SHP77 (cell line): ENCODE results near the gene SUPT3H.
"Not testable (repeated sequence)": the region's sequence is repeated elsewhere in the genome, so short reads cannot be mapped to it uniquely, and the experiment has no call there.

Experiments used
- DNase-seq, 2 experiments: peaks; one replicate each; lab custom pipeline; 2025; lab: John Stamatoyannopoulos, UW

Gene SUPT3H

GRCh38 chr6:44900358-44900757, 477.4 kb downstream of the SUPT3H start:
- peak; percentile 32 to 43 for DNase-seq

- no peak for DNase-seq
These were observed 479.3 kb downstream of the SUPT3H start for GRCh38 chr6:44898296-44898930.

GRCh38 chr6:44897316-44897715, 480.4 kb downstream of the SUPT3H start:
- DNase-seq, result no peak

GRCh38 chr6:44896701-44897100, 481.0 kb downstream of the SUPT3H start:
- no peak for DNase-seq

GRCh38 chr6:44892579-44892978, 485.2 kb downstream of the SUPT3H start:
- DNase-seq, result no peak

GRCh38 chr6:44879071-44879470, 498.7 kb downstream of the SUPT3H start:
- not testable (repeated sequence) for DNase-seq

- not testable (repeated sequence) for DNase-seq
These were observed 501.1 kb downstream of the SUPT3H start for GRCh38 chr6:44876638-44877037.

GRCh38 chr6:44869321-44869897, 508.3 kb downstream of the SUPT3H start:
- no peak for DNase-seq

- DNase-seq, result no peak
These were observed 508.8 kb downstream of the SUPT3H start for GRCh38 chr6:44868910-44869309.

- DNase-seq, result no peak
These were observed 509.4 kb downstream of the SUPT3H start for GRCh38 chr6:44868335-44868668.

- DNase-seq, result no peak
These were observed 510.0 kb downstream of the SUPT3H start for GRCh38 chr6:44867571-44868334.

GRCh38 chr6:44865184-44865583, 512.5 kb downstream of the SUPT3H start:
- not testable (repeated sequence) for DNase-seq

- no peak for DNase-seq
These were observed 517.8 kb downstream of the SUPT3H start for GRCh38 chr6:44859901-44860410.

GRCh38 chr6:44858998-44859397, 518.7 kb downstream of the SUPT3H start:
- no peak for DNase-seq

GRCh38 chr6:44856479-44856878, 521.3 kb downstream of the SUPT3H start:
- no peak for DNase-seq

GRCh38 chr6:44855562-44856411, 521.9 kb downstream of the SUPT3H start:
- DNase-seq, result no peak

- DNase-seq, result no peak
These were observed 522.9 kb downstream of the SUPT3H start for GRCh38 chr6:44854712-44855443.

- no peak for DNase-seq
These were observed 526.6 kb downstream of the SUPT3H start for GRCh38 chr6:44851176-44851575.

GRCh38 chr6:44850312-44850711, 527.4 kb downstream of the SUPT3H start:
- no peak for DNase-seq

GRCh38 chr6:44849806-44850205, 527.9 kb downstream of the SUPT3H start:
- no peak for DNase-seq

- no peak for DNase-seq
These were observed 534.0 kb downstream of the SUPT3H start for GRCh38 chr6:44843734-44844133.

GRCh38 chr6:44842616-44843015, 535.1 kb downstream of the SUPT3H start:
- DNase-seq, result no peak
